Stimulated activated CD4-positive, alpha-beta T cell treated with anti-CD3 and anti-CD28 coated beads, Interleukin-1b, Interleukin-23, amount 100 ng/mL, for 48 hours (primary cell): ENCODE data around the gene HBS1L.

Source experiments
- DNase-seq: peaks from one replicate; pipeline ENCODE4 v3.0.0-alpha.2; 2020

Gene HBS1L

DNA sequence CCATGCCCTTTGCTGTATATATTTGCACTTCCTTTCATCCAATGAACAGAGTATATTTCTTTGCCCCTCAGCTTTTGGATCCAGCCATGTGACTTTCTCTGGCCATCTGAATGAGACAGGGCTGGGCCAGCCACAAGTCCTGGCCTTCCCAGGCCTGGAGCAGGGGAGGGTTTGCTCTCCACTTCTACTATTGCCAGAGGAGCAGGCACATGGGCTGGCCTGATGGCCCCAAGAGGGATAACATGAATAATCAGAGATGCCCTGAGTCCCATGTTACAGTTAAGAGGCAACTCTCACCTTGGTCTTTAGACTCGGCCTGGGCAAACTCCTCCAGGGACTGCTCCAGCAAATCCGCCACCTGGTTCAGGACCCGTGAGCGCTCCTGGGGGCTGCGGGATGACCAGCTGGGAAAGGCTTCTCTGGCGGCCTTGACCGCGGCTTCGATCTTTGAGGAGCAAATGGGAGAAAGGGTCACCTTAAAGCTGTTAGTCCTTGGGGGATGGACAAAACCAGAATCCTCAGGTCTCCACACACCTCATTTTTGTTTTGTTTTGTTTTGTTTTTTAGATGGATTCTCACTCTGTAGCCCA is 111.0 kb downstream of the HBS1L start:
- DNase-seq = no peak

DNA sequence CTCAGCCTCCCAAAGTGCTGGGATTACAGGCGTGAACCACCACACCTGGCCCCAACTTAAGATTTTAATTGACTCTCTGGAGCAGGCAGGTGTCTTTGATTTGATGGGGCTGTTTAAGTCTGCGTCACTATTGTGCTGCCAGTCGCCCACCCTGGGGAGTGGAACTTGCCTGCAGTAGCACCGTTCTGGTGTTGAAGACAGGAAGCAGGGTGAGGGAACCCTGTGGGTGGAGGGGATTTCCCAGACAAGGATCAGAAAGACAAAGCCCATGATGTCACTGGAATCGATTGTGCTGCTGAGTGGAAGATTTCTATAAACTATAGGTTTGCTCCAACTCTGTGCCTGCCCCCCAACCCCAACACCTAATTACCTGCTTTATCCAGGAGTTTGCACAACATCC is 115.7 kb downstream of the HBS1L start:
- DNase-seq = peak; percentile 78

DNA sequence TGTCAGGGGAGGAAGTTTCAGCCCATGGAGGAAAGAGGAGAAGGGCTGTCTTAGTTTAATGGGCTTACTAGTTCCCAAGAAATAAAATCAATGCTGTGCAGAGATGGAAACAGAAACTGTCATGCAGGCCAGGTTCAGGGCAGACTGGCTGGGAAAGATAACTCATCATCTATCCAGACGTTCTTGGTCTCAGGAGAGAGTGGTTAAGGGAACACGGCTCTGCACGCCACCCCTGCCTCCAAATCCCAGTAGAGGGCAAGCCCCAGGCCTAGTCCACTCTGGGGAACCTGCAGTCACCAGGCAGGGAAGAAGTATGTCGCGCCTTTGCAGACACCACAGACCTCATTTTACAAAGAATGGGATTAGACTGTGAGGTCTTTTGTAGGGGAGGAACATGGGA is 117.2 kb downstream of the HBS1L start:
- no peak for DNase-seq

DNA sequence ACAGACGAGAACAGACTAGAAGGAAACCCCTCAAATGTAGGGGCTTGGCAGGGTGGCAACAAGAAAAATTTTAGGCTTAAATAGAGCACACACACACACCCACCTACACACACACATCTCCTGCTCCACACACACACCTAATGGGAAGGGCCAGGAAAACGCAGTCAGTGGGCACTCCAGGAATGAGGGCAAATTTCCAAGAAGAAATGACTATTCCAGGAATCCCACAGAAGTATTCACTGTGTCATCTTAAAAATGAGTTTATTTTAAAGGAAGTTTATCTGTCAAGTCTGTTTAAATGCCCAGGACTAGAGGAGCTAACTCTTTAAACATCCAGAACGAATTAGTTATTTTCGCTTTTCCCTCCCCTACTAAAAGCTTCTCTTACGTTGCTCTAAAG is 117.7 kb downstream of the HBS1L start:
- no peak for DNase-seq

DNA sequence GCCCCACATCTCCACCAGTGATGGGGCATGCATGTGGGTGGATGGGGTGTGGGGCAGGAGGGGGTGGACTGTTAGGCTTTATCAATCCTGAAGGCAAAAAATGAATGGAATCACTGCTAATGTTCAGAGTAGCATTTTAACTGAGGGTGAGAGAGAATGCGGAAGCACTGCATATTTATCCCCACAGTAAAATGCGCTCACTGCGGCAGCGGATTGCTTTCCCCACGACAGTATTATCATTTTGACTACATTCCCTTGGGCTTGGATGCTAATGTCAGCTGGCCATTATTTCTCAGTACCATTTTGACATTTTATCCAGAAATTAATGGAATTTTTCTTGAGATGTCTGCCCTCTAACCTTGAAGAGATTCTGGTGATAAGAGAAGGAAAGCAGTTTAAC is 118.1 kb downstream of the HBS1L start:
- DNase-seq = no peak

DNA sequence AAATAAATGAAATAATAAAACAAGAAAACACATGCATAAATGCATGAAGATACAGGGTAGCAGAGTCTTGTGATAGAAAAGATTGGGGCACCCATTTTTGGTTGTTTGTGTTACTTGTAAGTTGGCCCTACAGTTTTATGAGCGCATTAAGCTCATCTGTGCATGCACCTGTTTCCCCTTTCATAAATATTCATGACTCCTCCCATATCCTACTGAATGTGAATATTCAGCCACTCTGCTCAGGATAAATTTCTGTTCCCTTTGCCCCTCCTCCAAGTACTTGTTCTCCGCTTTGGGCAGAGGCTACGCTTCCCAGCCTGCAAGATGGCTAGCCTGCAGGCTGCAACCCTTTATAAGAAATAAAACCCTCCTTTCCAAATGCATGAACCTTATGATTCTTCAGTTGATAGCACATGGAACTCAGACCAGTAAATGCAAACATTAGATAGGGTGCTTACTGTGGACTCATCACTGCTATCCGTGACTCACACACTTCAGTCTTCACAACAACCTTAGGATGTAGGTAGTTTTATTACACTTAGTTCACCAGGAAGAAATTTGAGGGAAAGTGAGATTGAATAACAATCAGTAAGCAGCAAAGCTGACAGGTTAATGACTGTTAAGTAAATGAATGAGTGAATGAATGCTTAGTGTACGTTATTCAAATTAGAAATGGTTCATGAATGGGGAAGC is 119.7 kb downstream of the HBS1L start:
- no peak for DNase-seq

DNA sequence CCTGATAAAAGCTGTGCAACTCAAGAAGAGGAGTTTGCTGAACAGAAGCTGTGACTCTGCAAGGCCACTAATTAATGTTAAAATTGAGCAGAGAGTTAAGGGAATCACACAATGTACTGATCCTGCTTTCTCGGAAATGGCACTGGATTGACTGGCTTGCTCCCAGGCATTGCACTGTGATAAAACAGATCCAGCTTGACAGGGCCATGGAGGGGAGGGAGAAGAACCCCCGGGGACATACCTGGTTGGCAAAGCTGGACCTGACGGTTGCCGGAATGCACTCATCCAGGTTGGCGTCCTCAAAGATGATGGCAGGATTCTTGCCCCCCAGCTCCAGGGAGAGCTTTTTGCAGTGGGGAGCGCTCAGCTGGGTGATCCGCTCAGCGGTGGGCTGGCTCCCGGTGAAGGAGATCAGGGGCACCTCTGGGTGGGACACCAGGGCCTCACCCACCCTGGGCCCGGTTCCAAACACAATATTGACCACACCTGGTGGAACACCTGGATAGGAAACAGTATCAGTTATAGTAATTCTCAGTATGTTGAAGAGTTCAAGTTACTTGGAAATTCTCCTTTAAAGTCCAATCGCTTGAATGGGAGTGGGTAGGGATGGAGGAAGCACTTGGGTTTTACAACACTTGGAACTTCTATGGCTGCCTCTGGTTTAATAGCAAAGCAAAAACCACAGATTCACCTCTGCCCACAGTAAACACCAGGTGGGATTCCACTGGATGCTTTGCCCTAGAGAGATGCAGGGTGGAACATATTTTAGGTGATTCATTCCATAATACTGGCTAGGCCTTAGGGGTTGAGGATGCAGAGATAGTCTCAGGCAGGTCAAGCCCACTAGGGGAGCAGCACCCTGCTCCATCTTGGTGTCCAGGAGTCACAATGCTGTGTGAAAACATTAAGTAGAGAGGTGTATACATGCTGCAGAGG is 121.8 kb downstream of the HBS1L start:
- DNase-seq = no peak

DNA sequence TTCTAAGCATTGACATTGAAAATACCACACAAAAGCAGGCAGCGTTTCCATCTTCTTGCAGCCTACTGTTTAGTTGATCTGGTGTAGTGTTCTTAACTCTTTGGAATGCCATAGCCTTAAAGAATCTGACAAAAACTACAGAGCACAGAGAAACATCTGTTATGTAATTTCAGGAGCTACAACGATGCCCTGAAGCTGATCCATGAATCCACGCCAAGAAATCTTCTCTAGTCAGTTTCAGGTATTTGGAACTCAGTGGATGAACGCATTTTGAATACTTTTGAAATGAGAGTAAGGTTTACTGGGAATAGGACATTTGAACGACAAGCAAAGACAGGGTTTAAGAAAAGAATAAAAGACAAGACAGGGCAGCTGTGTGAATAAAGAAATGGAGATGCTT is 122.5 kb downstream of the HBS1L start:
- DNase-seq = no peak

DNA sequence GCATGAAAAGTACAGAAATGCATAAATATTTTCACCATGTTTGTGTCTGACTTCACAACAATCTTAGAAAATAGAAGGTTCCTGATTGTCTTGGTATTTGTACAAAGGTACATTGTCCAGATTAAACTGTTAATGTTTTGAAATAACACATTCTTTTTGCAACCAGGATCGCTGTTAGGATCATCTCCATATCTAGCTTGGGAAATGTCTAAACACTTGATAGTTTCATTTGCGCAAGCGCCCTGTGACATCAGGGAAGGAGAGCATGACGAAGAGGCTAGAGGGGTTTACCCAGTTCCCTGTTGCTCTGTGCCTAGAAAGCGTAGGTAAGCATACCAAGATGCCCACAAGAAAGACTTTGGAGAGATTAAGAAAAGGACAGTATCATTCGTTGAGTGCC is 124.2 kb downstream of the HBS1L start:
- DNase-seq = no peak

DNA sequence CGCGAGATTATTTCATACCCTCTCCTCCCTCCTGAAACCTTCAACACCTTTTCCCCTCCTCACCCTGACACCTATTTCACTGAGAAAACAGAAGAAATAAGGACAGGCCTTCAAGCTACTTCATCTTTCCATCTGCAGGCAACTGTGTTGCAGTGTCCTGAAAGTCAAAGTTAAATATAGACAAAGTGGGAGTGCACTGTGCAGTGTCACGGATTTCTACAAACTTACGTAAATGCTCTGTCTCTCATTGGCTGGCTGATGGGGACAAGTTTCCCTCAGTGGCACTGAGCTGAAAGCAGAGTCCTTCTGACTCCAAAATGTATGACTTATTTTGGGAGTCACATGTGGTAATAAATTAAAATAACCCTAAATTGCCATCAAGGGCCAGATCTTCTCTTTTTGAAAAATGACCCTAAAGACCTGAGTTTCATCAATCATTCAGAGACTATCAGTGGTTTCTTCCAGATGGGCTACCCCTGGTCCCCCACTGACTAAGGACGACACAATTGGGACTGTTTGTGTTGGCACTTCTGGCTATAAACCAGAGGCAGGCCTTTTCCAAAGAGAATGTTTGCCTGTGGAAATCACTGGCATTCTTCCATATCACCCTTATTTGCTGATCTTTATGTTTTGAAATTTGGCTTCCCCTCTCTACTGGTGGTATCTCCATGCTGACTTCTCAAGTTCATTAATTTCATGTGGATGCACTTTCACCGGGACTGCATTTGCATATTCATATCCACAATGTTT is 126.3 kb downstream of the HBS1L start:
- DNase-seq = no peak

DNA sequence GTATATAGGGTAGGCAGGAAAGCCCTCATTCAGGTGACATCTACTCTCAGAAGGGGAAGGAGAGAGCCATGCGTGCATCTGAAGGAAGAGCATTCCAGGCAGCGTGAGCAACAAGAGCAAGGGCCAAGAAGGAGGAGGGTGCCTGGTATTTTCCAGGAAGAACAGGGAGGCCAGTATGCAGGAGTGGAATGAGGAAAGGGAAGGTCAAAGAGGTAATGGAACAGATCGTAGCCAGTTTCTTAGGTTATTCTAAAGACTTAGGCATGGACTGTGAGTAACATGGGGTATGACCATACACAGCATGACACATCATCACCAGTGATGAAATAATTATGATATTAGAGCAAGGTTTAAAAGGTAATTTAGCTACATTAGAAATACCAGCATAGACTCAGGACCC is 128.8 kb downstream of the HBS1L start:
- DNase-seq = no peak

DNA sequence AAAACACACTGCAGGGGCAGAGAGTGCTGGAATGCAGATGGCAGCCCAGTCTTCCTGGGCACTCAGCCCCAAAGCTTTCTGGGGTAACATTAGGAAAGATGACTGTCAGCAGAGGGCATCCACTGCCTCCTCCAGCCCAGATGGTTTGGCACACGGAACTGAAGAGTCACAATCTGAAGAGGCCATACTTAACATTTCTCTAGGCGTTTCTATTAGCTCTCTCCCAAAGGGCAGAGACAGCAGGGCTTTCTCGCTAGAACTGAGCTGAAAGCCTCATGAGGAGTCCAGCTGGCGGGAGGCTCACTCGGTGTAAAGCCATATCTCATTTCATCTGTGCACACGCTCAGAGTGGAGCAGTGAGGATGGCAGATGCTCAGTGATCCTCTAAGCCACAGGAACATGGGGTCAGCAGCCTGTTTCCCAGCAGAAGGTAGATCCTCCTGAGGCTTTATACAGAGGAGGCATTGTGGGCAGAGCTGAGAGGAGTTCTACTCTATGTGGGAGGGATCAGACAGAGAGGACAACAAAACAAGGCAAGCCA is 132.8 kb downstream of the HBS1L start:
- no peak for DNase-seq

DNA sequence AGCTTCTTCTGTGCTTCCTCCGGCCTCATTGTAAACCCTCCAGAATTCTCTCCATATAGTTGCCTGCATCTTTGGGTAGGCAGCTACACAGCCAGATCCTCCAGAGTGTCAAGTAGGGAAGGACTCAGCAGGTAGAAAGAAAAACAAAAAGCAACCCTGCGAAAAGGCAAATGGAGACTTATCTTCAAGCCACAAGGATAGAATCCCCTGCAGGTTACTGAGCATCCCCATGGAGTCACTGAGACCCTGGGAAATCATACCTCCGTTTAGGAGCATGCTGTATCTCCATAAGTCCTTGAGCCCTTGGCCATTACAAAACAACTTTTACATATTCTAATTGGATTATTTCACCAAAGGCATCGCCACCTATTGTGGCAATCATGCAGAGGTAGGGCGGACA is 133.3 kb downstream of the HBS1L start:
- DNase-seq = no peak

DNA sequence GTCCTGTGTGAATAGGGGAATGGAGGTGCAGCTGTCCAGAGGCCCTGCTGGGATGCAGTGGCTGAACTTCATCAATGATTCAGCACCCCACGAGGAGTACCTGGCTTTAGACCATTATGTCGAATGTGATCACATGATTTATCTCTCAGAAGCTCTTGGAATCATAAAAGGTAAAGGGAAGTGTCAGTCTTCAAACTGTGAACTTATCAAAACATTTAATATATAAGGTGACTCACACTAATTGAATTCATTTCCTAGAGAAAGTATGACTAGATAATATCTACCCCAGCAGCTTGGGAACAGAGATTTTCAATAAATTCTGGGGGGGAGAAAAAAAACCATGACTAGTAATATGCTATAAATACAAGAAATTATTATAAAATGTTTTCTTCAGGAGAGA is 134.2 kb downstream of the HBS1L start:
- DNase-seq = no peak

DNA sequence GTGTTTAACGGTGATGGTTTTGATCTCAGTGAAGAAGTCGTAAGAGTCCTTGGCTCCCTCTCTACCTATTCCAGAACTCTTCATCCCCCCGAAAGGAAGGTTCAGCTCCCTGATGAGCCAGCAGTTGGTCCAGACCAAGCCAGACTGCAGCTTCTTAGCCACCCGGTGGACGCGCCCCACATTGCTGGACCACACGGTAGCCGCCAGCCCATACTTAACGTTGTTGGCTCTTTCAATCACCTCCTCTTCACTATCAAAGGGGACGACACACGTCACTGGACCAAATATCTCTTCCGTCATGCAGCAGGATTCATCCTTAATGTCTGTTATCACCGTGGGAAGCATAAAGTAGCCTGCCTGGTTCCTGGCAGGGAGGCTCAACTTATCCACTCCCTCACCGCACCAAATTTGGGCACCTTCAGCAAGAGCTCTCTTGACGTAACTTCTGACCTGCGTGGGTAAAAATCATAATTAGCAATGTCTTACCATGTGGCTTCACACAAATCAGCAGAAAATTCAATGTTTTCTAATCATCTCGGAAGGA is 136.1 kb downstream of the HBS1L start:
- DNase-seq = no peak

DNA sequence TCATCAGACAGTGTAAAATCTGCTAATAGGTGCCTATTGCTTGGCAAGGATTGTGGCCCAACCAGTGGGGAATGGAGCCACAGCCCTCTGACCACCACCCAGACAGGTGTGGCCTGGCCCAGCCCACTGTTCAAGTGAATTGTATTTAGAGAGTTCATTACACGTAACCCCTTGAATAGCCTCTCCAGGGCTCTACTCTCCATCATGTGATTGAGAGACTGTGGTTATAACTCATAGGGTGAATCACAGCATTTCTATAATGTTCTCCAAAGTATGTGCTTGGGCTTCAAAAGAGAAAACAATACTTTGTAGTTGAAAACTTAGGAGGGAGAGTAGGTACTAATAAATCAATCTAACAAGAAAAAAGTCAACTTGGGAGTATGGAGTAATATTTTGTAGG is 143.1 kb downstream of the HBS1L start:
- no peak for DNase-seq

DNA sequence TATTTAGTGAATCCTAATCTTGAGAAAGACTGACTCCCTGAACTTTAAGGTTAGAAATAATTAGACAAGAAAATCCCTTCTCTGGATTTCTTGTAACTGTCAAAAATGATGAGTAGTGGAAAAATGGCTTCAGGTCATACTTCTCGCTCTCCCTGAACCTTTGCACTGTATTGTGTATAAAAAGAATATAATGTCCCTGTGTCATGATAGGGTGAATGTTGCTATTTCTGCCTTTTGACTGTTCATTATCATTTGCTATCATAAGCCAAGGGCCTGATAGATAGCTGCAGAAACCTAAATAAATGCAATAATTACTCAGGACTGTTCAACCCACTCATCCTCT is 144.1 kb downstream of the HBS1L start:
- no peak for DNase-seq
